Putamen (tissue), 1 donor: ENCODE data around the gene SPC25.

Experiments used
- DNase-seq: peaks from one replicate; pipeline ENCODE4 v3.0.0-alpha.2; 2016; ENCODE audit warnings: low spot score

Gene SPC25

DNA sequence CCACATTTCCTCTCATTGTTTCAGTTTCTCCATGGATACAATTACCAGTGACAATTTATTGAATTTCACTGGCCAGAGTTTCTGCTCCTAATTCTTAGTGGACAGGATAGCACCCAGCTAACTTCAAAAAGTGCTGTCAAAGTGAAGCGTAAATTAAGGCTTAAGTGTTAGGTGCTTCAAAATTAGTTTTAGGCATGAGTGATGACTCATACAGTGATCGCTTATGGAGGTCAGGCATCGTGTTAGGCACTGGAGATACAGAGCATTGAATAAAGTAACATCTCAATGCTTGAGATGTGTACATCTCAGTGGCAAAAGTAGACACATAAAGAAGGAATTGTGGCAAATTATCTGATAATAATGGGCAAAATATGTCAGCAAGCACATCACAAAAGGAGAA lies 47.0 kb downstream of the SPC25 start:
- DNase-seq: no peak

DNA sequence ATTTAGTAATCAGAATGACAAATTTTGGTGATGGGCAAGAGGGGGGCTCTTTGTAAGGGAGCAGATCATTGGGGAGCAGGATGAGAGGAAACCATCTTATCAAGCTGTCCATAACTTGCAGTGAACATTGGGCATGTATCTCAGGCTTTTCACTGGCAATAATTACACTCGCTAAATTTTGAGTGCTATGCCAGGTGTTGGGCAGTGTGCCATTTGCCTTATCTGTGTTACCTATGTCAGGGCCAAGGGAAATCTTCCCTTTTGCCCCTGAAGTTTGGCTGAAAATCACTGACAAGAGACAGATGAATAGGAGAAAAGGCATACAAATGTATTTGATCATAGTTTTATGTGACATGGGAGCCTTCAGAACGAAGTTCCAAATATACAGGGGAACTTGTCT lies 48.8 kb downstream of the SPC25 start:
- DNase-seq: no peak

DNA sequence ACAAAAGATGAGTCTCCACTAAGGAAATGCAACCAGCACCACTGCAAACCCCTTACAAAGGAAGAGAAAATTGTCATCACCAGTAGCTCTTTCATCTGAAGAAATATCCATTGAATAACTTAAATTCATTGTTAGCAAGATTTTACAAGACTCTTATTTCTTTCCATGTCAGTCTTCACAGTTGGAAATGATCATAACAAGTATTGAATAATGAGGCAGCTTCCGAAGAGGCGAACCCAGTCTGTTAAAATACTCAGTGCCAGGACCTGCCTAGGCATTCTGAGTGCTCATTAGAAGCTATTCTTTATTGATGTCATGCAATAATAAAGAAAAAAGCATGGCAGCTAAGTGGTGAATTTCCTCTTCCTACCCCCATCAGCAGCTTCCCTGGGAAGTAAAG lies 54.3 kb downstream of the SPC25 start:
- DNase-seq: no peak

DNA sequence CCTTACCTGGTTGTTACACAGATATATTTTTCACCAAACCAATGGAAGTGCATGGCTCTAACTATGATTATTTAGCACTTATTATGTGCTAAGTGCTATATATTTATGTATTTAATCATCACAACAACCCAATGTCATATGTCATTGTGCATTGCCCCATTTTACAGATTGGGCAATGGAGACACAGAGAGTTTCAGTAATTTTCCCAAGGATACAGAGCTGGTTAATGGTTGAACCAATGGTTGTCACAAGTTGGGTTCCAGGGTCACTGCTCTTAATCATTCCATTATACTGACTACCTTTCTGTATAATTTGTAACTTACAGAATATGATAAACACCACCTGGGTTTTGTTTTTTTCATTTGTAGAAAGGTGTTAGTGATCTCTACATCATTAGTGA lies 58.6 kb downstream of the SPC25 start:
- no peak for DNase-seq

DNA sequence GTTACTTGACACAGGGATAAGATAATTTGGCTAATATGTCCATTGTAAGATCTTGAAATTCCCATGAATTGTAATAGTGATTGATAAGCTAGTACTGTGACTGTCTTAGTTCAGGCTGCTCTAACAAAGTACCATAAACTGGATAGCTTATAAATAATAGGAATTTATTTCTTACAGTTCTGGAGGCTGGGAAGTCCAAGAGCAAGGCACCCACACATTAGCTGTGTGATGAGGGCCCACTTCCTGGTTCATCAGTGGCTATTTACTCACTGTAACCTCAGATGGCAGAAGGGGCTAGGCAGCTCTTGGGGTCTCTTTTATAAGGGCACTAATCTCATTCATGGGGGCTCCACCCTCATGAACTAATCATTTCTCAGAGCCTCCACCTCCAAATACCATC lies 59.3 kb downstream of the SPC25 start:
- no peak for DNase-seq

DNA sequence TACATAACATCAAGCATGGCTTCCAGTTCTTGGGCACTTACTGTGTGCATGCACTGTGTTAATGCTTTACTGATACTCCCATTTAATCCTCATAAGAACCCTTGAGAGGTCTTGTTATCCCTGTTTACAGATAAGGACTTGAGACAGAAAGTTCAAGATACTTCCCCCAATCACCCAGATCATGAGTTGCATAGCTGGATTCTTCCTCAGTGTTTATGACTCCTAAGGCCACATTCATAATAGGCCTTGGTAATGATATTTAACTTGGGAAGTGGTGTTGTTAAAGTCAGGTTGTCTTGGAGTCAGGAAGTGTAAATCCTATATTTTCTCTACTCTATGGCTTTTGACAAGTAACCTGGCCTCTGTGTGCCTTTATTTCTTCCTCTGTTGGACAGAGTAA lies 65.1 kb downstream of the SPC25 start:
- DNase-seq: no peak

DNA sequence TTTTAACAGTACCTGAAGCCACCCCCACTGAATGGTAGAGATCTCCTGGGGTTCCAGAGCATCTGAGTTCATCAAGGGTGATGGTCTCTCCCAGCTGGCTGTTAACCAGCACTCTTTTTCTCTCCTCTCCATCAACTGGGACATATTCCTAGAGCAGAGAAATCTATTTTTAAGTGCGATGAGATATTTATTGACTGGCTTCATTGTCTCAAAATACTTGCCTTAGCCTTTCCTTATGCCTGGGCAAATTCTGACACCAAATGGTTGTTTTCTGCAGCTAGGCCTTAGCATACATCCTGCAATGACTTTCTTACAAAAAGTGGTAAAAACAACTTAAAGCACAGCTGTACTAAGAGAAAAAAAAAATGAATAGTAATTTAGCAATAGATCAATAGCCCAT lies 68.2 kb downstream of the SPC25 start:
- no peak for DNase-seq

DNA sequence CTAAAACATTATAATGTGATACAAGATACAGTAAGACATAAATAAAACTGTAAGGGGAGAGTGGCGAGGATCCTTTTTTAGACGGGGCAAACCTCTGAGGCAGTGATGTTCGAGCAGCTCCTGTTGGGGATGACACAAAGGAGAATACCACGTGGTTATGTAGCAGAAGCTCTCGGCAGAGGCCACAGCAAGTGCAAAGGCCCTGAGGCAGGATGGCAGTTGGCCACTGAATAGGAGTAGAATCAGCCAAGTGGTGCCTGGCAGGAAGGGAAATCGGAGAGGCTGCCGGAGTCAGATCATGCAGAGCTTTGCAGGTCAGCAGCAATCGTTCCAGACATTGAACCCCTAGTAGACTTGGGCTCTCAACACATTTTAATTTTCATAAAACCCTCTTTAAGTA lies 68.7 kb downstream of the SPC25 start:
- no peak for DNase-seq
